ENCODE measurements around the gene PRKN.

Gene PRKN

DNA sequence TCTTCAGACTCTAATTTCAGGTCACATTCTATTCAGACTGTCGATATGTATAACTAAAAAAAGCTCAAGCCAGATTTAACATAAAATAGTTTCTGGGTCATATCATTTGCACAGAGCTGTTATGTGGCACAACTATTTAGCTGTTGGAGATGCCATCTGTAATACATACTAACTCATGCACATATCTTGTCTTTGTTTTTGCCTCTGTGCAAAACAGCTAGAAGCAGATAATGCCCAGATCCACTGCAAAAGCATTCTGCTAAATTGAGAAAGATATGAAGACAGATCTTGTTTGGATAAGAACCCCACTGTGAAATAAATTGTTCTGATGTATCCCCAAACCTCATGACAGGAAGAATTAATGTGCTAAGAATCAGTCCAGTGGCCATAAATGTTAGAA, 930.9 kb downstream of the PRKN start:
- TF ChIP-seq, protein P1, sequence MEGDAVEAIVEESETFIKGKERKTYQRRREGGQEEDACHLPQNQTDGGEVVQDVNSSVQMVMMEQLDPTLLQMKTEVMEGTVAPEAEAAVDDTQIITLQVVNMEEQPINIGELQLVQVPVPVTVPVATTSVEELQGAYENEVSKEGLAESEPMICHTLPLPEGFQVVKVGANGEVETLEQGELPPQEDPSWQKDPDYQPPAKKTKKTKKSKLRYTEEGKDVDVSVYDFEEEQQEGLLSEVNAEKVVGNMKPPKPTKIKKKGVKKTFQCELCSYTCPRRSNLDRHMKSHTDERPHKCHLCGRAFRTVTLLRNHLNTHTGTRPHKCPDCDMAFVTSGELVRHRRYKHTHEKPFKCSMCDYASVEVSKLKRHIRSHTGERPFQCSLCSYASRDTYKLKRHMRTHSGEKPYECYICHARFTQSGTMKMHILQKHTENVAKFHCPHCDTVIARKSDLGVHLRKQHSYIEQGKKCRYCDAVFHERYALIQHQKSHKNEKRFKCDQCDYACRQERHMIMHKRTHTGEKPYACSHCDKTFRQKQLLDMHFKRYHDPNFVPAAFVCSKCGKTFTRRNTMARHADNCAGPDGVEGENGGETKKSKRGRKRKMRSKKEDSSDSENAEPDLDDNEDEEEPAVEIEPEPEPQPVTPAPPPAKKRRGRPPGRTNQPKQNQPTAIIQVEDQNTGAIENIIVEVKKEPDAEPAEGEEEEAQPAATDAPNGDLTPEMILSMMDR (IDR thresholded peaks at IDR 0.05; ENCODE audit: low read depth, low read length): no peak
- no peak for DNase-seq (ENCODE audit: extremely low read depth, low read depth)

- no peak for DNase-seq (ENCODE audit: extremely low read depth, low read depth)
- TF ChIP-seq, protein P1 (IDR thresholded peaks at IDR 0.05; ENCODE audit: low read depth, low read length): no peak
Measured at GRCh38 chr6:161792851-161793493, 934.6 kb downstream of the PRKN start.

- no peak for DNase-seq (ENCODE audit: extremely low read depth, low read depth)
- TF ChIP-seq, protein P1 (IDR thresholded peaks at IDR 0.05; ENCODE audit: low read depth, low read length): no peak
Measured at GRCh38 chr6:161788531-161788930, 939.0 kb downstream of the PRKN start.

DNA sequence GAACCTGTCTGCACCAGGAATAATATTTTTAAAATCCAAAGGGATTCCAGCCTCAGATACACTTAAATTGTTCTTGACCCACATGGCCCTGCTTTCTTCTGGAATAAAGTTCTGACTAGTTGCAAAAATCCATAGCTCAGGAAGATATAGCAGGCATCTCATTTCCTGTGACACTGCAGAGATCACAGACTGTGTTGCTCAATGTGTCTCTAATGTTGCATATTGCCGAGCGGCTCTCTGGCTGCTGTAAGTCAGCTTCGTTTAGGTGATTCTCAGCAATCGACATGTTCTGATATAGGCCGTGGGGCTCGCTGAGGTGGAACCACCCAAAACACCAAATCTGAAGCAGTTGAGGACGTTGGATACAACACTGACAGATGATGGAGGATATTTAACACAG, 955.4 kb downstream of the PRKN start:
- DNase-seq (ENCODE audit: extremely low read depth, low read depth): no peak
- TF ChIP-seq, protein P1 (IDR thresholded peaks at IDR 0.05; ENCODE audit: low read depth, low read length): no peak

DNA sequence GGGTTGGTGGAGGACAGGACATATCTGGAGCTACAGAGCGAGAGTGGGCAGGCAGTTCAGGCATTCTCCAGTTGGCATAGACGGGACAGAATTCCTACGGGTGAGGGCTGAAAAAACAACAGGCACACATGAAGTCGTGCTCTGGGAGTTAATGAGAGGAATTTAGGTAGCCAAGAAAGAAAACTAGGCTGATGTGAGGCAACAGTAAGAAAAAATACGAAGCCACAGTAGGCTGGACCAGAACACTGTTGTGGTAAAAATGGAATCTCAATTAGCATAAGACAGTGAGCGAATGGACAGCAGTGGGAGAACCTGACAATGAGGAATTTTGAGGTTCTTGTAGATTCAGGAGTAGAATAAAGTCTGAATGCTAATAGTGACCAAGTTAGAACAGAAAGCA, 965.6 kb downstream of the PRKN start:
- no peak for DNase-seq (ENCODE audit: extremely low read depth, low read depth)
- TF ChIP-seq, protein P1 (IDR thresholded peaks at IDR 0.05; ENCODE audit: low read depth, low read length): no peak

DNA sequence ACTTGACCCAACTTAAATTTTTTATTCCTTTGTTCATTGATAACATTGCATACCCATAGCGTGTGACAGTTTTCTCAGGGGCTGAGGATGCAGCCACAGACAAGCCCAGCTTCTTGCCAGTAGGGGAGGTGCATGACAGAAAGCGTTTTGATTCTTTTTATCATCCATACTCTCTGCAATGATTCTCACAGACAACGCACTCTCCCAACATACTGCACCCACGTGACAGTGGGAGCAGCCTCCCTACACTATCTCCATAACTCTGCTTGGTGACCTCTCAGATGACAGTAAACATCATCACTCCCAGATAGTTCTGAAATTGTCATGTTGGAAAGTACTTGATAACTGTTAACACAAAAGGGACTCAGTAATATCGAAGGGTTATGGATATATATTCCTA, 972.5 kb downstream of the PRKN start:
- TF ChIP-seq, protein P1 (IDR thresholded peaks at IDR 0.05; ENCODE audit: low read depth, low read length): no peak
- no peak for DNase-seq (ENCODE audit: extremely low read depth, low read depth)

DNA sequence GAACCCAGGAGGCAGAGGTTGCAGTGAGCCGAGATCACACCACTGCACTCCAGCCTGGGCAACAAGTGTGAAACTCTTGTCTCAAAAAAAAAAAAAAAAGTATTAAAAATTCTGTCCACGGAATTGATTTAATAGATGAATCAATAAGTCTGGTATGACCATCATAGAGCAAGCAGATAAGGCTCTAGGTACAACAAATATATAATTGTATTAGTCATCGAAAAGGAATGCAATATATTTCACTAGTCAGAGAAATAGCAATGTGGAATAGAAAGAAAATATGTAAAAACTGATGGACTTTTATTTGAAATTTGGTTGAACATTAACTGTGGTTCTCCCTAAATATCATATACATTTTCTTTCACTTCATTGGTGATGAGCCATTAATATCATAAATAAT, 976.9 kb downstream of the PRKN start:
- TF ChIP-seq, protein P1 (IDR thresholded peaks at IDR 0.05; ENCODE audit: low read depth, low read length): no peak
- no peak for DNase-seq (ENCODE audit: extremely low read depth, low read depth)

All from AG09319 (cell line).